Endothelial cell of umbilical vein (primary cell): ENCODE results near the gene CACNA1C. TPM values are rescaled to one million over a fixed set of nuclear protein-coding genes. Genes with fewer than 3 reads are reported as not detected.

Source experiments
- BruUV-seq: library from RNA; stranded (reverse); fragments of 400-500 nt; replicated peaks from 2 replicates; lab custom pipeline; 2021; lab: Mats Ljungman, UMichigan
- CTCF ChIA-PET: fragments of 300-600, 350-600 bp; sonication (Branson Sonifier 250); formaldehyde crosslinking; loops from one replicate; lab custom pipeline; 2021; ENCODE audit warnings: antibody characterized with exemption, inconsistent platforms; lab: Charles Lee
- POLR2A ChIA-PET: fragments of 300-600, 350-600 bp; sonication (Branson Sonifier 250); formaldehyde crosslinking; loops from one replicate; lab custom pipeline; 2021; ENCODE audit warnings: antibody characterized with exemption, inconsistent platforms; lab: Charles Lee
- DNase-seq: peaks from one replicate; pipeline ENCODE4 v3.0.0-alpha.2; 2011; ENCODE audit warnings: low read depth, low spot score
- FAIRE-seq: peaks from 2 replicates; lab custom pipeline; 2011; peaks lifted over from hg19 to GRCh38; lab: Jason Lieb, UNC
- H2AFZ ChIP-seq: 2 replicates; pipeline ENCODE4 v1.6.0; 2012; ENCODE audit warnings: low read depth, low read length, control low read depth, inconsistent platforms
- H3K27ac ChIP-seq: 2 replicates; pipeline ENCODE4 v1.5.1; 2011; ENCODE audit warnings: low read depth, mild to moderate bottlenecking, control low read depth, low read length, moderate library complexity; ENCODE audit not compliant: insufficient read depth
- H3K27me3 ChIP-seq, 2 experiments: 2 replicates each; pipeline versions ENCODE4 v1.6.0 to v1.6.1; 2011; ENCODE audit warnings: low read length in 2 of 2, mixed read lengths in 1 of 2; ENCODE audit not compliant: control insufficient read depth in 2 of 2, insufficient read depth in 2 of 2
- H3K36me3 ChIP-seq, 2 experiments: 2 replicates in 1 of 2; 3 replicates in 1 of 2; pipeline ENCODE4 v1.5.1; 2011; ENCODE audit warnings: low read length in 2 of 2, mild to moderate bottlenecking in 1 of 2, moderate library complexity in 1 of 2; ENCODE audit not compliant: control insufficient read depth in 2 of 2, insufficient read depth in 2 of 2; ENCODE audit errors: extremely low read depth in 1 of 2
- H3K4me1 ChIP-seq: 3 replicates; pipeline ENCODE4 v1.5.1; 2011; ENCODE audit warnings: mild to moderate bottlenecking, low read length; ENCODE audit not compliant: control insufficient read depth, insufficient read depth; ENCODE audit errors: extremely low read depth
- H3K4me2 ChIP-seq: 2 replicates; pipeline ENCODE4 v1.6.1; 2011; ENCODE audit warnings: low read length, control low read depth, mixed read lengths; ENCODE audit not compliant: insufficient read depth
- H3K4me3 ChIP-seq, 3 experiments: fragments of 200-600 bp in 1 of 3; sonication (generic), shearing (Covaris generic) in 1 of 3; replicated peaks in 1 of 3; 2 replicates each; pipeline ENCODE4 v1.5.1; 2011 to 2016; ENCODE audit warnings: control low read depth in 3 of 3, low read length in 3 of 3, mild to moderate bottlenecking in 2 of 3, inconsistent platforms in 1 of 3, low read depth in 1 of 3, moderate library complexity in 1 of 3; ENCODE audit not compliant: insufficient read depth in 1 of 3
- H3K79me2 ChIP-seq: 2 replicates; pipeline ENCODE4 v1.6.0; 2012; ENCODE audit warnings: low read length, inconsistent platforms; ENCODE audit not compliant: control insufficient read depth, insufficient read depth
- H3K9ac ChIP-seq: replicated peaks from 2 replicates; pipeline ENCODE3; 2011; ENCODE audit warnings: low read length, control low read depth; ENCODE audit not compliant: insufficient read depth; ENCODE audit errors: extremely low read depth
- H3K9me1 ChIP-seq: replicated peaks from 3 replicates; pipeline ENCODE4 v1.6.0; 2011; ENCODE audit warnings: mild to moderate bottlenecking, low read length; ENCODE audit not compliant: control insufficient read depth, insufficient read depth; ENCODE audit errors: extremely low read depth
- H3K9me3 ChIP-seq: replicated peaks from 2 replicates; pipeline ENCODE4 v1.5.1; 2012; ENCODE audit warnings: low read length, inconsistent platforms; ENCODE audit not compliant: control insufficient read depth, insufficient read depth
- H4K20me1 ChIP-seq: replicated peaks from 2 replicates; pipeline ENCODE3; 2011; ENCODE audit warnings: mild to moderate bottlenecking, low read length; ENCODE audit not compliant: control insufficient read depth, insufficient read depth; ENCODE audit errors: extremely low read depth
- EZH2 ChIP-seq: IDR thresholded peaks from 2 replicates; pipeline ENCODE4 v1.6.1; 2012; ENCODE audit warnings: borderline replicate concordance, low read depth, mild to moderate bottlenecking, moderate library complexity, low read length, inconsistent platforms; ENCODE audit not compliant: severe bottlenecking
- FOS ChIP-seq: IDR thresholded peaks from 2 replicates; pipeline ENCODE4 v1.6.1; 2011; ENCODE audit warnings: mild to moderate bottlenecking, low read length, moderate library complexity, borderline replicate concordance; ENCODE audit not compliant: insufficient read depth
- GATA2 ChIP-seq: IDR thresholded peaks from 2 replicates; pipeline ENCODE4 v1.7.0; 2011; ENCODE audit warnings: low read depth, mild to moderate bottlenecking, moderate library complexity, mixed read lengths, low read length; ENCODE audit not compliant: insufficient read length, insufficient read depth
- JUN ChIP-seq: IDR thresholded peaks from 2 replicates; pipeline ENCODE4 v1.6.1; 2011; ENCODE audit warnings: borderline replicate concordance, low read depth; ENCODE audit not compliant: insufficient read length, insufficient read depth
- MYC ChIP-seq: IDR thresholded peaks from one replicate; pipeline ENCODE4 v1.6.1; 2011; ENCODE audit warnings: mild to moderate bottlenecking, low read depth, low read length
- POLR2A ChIP-seq: IDR thresholded peaks from 2 replicates; pipeline ENCODE4 v1.6.1; 2012; ENCODE audit warnings: low read depth, mild to moderate bottlenecking, control low read depth, low read length
- POLR2AphosphoS5 ChIP-seq: IDR thresholded peaks from 2 replicates; pipeline ENCODE4 v1.6.1; 2012; ENCODE audit warnings: low read depth, mild to moderate bottlenecking, control low read depth, low read length, moderate library complexity; ENCODE audit not compliant: insufficient read depth
- dilution Hi-C: fragments of 300-500 bp; cut with MboI; formaldehyde crosslinking; loops from one replicate; pipeline ENCODE4 v1.15.0; 2019; ENCODE audit warnings: low sequenced_read_pairs; ENCODE audit not compliant: extremely low pct_ligation_motif_present
- intact Hi-C: fragments of 100-400 bp; cut with micrococcal nuclease; formaldehyde crosslinking; loops from one replicate; pipeline ENCODE4 v1.10.0; 2022
- polyA plus RNA-seq, 4 experiments: library from polyadenylated mRNA; depleted of rRNA in 3 of 4; stranded (reverse) in 3 of 4; unstranded in 1 of 4; fragments of >200 nt; gene quantifications; 2 replicates each; pipeline versions ENCODE4 v1.2.1 to v1.2.3, GENCODE V29; 2011 to 2012; ENCODE audit warnings: missing spikeins in 1 of 4
- total RNA-seq: library from RNA; stranded (reverse); gene quantifications from 2 replicates; pipeline ENCODE4 v1.2.3, GENCODE V29; 2021
- TF ChIP-seq, protein P1 (sequence below): IDR thresholded peaks from 2 replicates; pipeline ENCODE4 v1.6.1; 2011; ENCODE audit not compliant: insufficient read depth, insufficient read length
- TF ChIP-seq, protein P2 (sequence below), 2 donors: IDR thresholded peaks; 1 replicate in 1 of 2; 2 replicates in 1 of 2; pipeline ENCODE4 v1.5.1; 2011; ENCODE audit warnings: low read length in 2 of 2, mild to moderate bottlenecking in 2 of 2, moderate library complexity in 2 of 2, control low read depth in 1 of 2, inconsistent platforms in 1 of 2, low read depth in 1 of 2; ENCODE audit not compliant: insufficient read depth in 1 of 2; ENCODE audit errors: extremely low read depth in 1 of 2

Gene CACNA1C
- total and polyA plus RNA-seq, 2 donors (not counting 3 experiments of a cell fraction or from before 2014, with no cell fraction given) = not detected

DNA sequence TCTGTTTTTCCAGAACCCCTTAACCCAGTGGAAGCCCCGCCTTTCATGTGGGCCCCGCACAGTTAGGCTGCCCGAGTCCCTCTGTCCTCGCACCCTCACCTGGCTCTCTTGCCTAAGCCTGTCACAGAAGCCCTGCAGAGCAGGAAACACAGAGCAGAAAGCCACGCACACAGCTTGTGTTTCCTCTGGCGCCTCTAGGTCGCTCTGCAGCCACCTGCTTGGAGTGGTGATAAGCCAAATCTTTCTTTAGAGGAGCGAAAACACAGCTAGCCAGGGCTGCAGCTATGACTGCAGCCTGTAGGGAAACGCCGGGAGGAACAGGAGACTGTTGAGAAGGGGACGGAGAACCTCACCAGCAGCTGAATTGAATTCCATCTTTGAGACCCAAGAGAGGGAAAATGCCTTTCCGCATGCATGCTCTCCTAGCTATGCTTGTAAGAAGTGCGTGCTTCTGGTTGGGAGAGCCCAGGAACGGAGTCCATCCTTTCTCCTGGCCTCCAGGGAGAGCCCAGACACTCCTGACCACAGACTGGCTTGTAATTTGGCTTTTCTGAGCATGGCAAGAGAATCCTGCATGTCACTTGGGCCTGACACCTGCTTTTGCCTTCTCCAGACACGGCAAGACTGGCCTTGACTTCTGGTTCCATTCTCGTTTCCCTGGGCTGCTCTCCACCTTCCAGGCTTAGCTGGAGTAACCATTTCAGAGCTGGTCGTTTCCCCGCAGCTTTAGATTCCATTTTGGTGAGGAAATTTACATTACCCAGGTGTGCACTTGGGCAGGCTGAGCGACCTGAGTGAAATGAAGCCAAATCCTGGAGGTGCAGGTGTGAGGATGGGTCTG is 301.6 kb downstream of the CACNA1C start:
- no peaks in the 10 kb centered on the region for H3K9me1 ChIP-seq
- no peak for FAIRE-seq
- no peaks in the 10 kb centered on the region for H3K27me3 ChIP-seq
- H3K9me3 ChIP-seq = no peaks in the 10 kb centered on the region
- no peak overlapping the region for H3K4me3 ChIP-seq
- H3K4me2 ChIP-seq = no peak overlapping the region
- no peak overlapping the region for H3K27ac ChIP-seq
- ChIA-PET POLR2A (no interaction called here), CTCF (interaction anchor here (1.1 kb wide), 1 partner anchor 41 kb away, joined by 3 read pairs; no protein-coding TSS in a partner anchor)
- no peak overlapping the region for H2AFZ ChIP-seq
- H3K4me1 ChIP-seq = peaks cover 5% of the 10 kb centered on the region
- no peaks in the 10 kb centered on the region for H3K36me3 ChIP-seq
- no TSS peak for BruUV-seq
- no peak overlapping the region for H3K9ac ChIP-seq
- intact Hi-C loops (no loop called here), dilution Hi-C loops (no loop called here)
- no peak for DNase-seq
- no peaks in the 10 kb centered on the region for H3K79me2 ChIP-seq
- TF ChIP-seq POLR2A = no peak
- TF ChIP-seq, protein P1, sequence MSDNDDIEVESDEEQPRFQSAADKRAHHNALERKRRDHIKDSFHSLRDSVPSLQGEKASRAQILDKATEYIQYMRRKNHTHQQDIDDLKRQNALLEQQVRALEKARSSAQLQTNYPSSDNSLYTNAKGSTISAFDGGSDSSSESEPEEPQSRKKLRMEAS = no peak
- TF ChIP-seq FOS = no peak
- TF ChIP-seq POLR2AphosphoS5 = no peak
- no peak for TF ChIP-seq JUN
- no peak for TF ChIP-seq MYC
- TF ChIP-seq GATA2 = no peak
- TF ChIP-seq, protein P2, sequence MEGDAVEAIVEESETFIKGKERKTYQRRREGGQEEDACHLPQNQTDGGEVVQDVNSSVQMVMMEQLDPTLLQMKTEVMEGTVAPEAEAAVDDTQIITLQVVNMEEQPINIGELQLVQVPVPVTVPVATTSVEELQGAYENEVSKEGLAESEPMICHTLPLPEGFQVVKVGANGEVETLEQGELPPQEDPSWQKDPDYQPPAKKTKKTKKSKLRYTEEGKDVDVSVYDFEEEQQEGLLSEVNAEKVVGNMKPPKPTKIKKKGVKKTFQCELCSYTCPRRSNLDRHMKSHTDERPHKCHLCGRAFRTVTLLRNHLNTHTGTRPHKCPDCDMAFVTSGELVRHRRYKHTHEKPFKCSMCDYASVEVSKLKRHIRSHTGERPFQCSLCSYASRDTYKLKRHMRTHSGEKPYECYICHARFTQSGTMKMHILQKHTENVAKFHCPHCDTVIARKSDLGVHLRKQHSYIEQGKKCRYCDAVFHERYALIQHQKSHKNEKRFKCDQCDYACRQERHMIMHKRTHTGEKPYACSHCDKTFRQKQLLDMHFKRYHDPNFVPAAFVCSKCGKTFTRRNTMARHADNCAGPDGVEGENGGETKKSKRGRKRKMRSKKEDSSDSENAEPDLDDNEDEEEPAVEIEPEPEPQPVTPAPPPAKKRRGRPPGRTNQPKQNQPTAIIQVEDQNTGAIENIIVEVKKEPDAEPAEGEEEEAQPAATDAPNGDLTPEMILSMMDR (IDR thresholded peaks at IDR 0.05; ENCODE audit: extremely low read depth in 1 of 2, insufficient read depth in 1 of 2, low read depth in 1 of 2, low read length in 2 of 2) = no peak
- TF ChIP-seq EZH2 = no peak
- no peaks in the 10 kb centered on the region for H4K20me1 ChIP-seq
